ENCODE measurements around the gene ASAP2.

Gene ASAP2

DNA sequence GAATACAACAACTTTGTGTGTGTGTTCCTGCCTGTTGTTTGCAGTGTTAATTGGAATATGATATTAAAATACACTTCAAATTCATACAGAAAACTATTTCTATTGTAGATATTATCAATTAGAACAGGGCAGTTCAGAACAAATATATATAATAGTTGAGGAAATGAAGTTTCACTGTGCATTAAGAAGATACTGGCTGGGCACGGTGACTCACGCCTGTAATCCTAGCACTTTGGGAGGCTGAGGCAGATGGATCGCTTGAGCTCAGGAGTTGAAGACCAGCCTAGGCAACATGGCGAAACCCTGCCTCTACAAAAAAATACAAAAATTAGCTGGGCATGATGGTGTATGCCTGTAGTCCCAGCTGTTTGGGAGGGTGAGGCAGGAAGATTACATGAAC is 79.3 kb downstream of the ASAP2 start:
- Histone ChIP-seq H3F3A (ENCODE audit: low read depth) (no peaks in the 10 kb centered on the region), H2AFZ (ENCODE audit: low read length) (no peak overlapping the region), H3K4me1 (ENCODE audit: insufficient read depth, low read length, poor library complexity, severe bottlenecking) (no peaks in the 10 kb centered on the region), H3K9ac (ENCODE audit: low read depth, low read length, poor library complexity, severe bottlenecking) (no peak overlapping the region), H3K27me3 (ENCODE audit: insufficient read depth, low read length, poor library complexity, severe bottlenecking) (no peaks in the 10 kb centered on the region), H3K4me3 (ENCODE audit: low read length, poor library complexity, severe bottlenecking) (no peak overlapping the region), H4K20me1 (ENCODE audit: insufficient read depth, low read length, poor library complexity, severe bottlenecking) (no peaks in the 10 kb centered on the region), H3K9me2 (replicated peaks; ENCODE audit: low read depth, low read length) (no peaks in the 10 kb centered on the region), H3K36me3 (ENCODE audit: insufficient read depth, low read length) (peaks cover 8% of the 10 kb centered on the region; the same call in 1 of the 2 replicates), H3K4me2 (ENCODE audit: low read depth, low read length, poor library complexity, severe bottlenecking) (no peak overlapping the region), H3K9me3 (ENCODE audit: insufficient read depth, low read depth, low read length) (no peaks in the 10 kb centered on the region), H3K79me2 (ENCODE audit: insufficient read depth, low read length) (no peaks in the 10 kb centered on the region)
- no peak for TF ChIP-seq EZH2phosphoT487 (IDR thresholded peaks at IDR 0.05; ENCODE audit: borderline replicate concordance)
- TF ChIP-seq, protein P1, sequence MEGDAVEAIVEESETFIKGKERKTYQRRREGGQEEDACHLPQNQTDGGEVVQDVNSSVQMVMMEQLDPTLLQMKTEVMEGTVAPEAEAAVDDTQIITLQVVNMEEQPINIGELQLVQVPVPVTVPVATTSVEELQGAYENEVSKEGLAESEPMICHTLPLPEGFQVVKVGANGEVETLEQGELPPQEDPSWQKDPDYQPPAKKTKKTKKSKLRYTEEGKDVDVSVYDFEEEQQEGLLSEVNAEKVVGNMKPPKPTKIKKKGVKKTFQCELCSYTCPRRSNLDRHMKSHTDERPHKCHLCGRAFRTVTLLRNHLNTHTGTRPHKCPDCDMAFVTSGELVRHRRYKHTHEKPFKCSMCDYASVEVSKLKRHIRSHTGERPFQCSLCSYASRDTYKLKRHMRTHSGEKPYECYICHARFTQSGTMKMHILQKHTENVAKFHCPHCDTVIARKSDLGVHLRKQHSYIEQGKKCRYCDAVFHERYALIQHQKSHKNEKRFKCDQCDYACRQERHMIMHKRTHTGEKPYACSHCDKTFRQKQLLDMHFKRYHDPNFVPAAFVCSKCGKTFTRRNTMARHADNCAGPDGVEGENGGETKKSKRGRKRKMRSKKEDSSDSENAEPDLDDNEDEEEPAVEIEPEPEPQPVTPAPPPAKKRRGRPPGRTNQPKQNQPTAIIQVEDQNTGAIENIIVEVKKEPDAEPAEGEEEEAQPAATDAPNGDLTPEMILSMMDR (conservative IDR thresholded peaks at IDR 0.05; ENCODE audit: low read length), result no peak

- Histone ChIP-seq H3K9me3 (ENCODE audit: insufficient read depth, low read depth, low read length) (no peaks in the 10 kb centered on the region), H2AFZ (ENCODE audit: low read length) (no peak overlapping the region), H3F3A (ENCODE audit: low read depth) (no peaks in the 10 kb centered on the region), H4K20me1 (ENCODE audit: insufficient read depth, low read length, poor library complexity, severe bottlenecking) (no peaks in the 10 kb centered on the region), H3K36me3 (ENCODE audit: insufficient read depth, low read length) (no peaks in the 10 kb centered on the region; the same call in 1 of the 2 replicates), H3K4me3 (ENCODE audit: low read length, poor library complexity, severe bottlenecking) (no peak overlapping the region), H3K9ac (ENCODE audit: low read depth, low read length, poor library complexity, severe bottlenecking) (no peak overlapping the region), H3K4me2 (ENCODE audit: low read depth, low read length, poor library complexity, severe bottlenecking) (no peak overlapping the region), H3K27me3 (ENCODE audit: insufficient read depth, low read length, poor library complexity, severe bottlenecking) (no peaks in the 10 kb centered on the region), H3K4me1 (ENCODE audit: insufficient read depth, low read length, poor library complexity, severe bottlenecking) (no peaks in the 10 kb centered on the region), H3K9me2 (replicated peaks; ENCODE audit: low read depth, low read length) (no peaks in the 10 kb centered on the region), H3K79me2 (ENCODE audit: insufficient read depth, low read length) (no peaks in the 10 kb centered on the region)
- TF ChIP-seq EZH2phosphoT487 (IDR thresholded peaks at IDR 0.05; ENCODE audit: borderline replicate concordance), result no peak
- TF ChIP-seq, protein P1 (conservative IDR thresholded peaks at IDR 0.05; ENCODE audit: low read length), result no peak
These were observed 80.2 kb downstream of the ASAP2 start for GRCh38 chr2:9286554-9287399.

DNA sequence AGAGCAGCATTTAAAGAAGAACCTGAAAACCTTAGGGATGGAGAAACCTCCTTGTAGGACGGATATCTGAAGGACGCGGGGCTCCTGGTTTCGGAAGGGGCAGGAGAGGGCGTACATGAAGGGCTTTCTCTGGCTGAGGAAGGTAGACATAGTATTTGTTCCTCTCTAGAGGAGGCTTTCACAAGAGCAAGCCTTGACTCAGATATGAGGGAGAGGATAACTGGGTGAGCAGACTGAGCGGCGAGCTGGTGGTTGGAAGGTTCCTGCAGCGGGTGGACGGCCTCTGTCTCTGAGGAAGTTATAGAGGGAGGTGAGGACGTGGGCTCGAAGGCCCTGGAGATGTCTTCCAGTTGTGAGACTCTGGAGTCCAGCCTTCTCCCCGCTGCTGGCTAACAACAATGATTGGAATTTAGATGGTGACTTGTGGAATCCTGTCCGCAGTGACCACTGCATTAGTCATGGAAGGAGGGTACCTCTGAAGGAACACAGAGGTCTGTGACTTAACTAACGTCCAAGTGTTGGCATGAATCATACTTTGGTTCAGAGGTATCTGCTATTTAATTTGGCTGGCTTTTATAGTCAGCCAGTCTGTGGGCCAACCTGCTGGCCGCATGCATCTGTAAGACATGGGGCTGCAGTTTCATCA is 80.9 kb downstream of the ASAP2 start:
- Histone ChIP-seq H3K9me2 (replicated peaks; ENCODE audit: low read depth, low read length) (no peaks in the 10 kb centered on the region), H3F3A (ENCODE audit: low read depth) (no peaks in the 10 kb centered on the region), H3K4me2 (ENCODE audit: low read depth, low read length, poor library complexity, severe bottlenecking) (no peak overlapping the region), H3K4me3 (ENCODE audit: low read length, poor library complexity, severe bottlenecking) (no peak overlapping the region), H3K9ac (ENCODE audit: low read depth, low read length, poor library complexity, severe bottlenecking) (no peak overlapping the region), H3K36me3 (ENCODE audit: insufficient read depth, low read length) (no peaks in the 10 kb centered on the region; the same call in 1 of the 2 replicates), H3K79me2 (ENCODE audit: insufficient read depth, low read length) (no peaks in the 10 kb centered on the region), H2AFZ (ENCODE audit: low read length) (no peak overlapping the region), H4K20me1 (ENCODE audit: insufficient read depth, low read length, poor library complexity, severe bottlenecking) (no peaks in the 10 kb centered on the region), H3K4me1 (ENCODE audit: insufficient read depth, low read length, poor library complexity, severe bottlenecking) (no peaks in the 10 kb centered on the region), H3K9me3 (ENCODE audit: insufficient read depth, low read depth, low read length) (no peaks in the 10 kb centered on the region), H3K27me3 (ENCODE audit: insufficient read depth, low read length, poor library complexity, severe bottlenecking) (no peaks in the 10 kb centered on the region)
- TF ChIP-seq, protein P1 (conservative IDR thresholded peaks at IDR 0.05; ENCODE audit: low read length), result no peak
- TF ChIP-seq EZH2phosphoT487 (IDR thresholded peaks at IDR 0.05; ENCODE audit: borderline replicate concordance), result no peak
